GM21619 (cell line): ENCODE measurements around the gene ZNF33A.
"Not testable (repeated sequence)": the region's sequence is repeated elsewhere in the genome, so short reads cannot be mapped to it uniquely, and the experiment has no call there.

Source experiments
- ATAC-seq: cut with Tn5 transposase; IDR thresholded peaks from one replicate; pipeline ENCODE4 v1.9.1; 2021; ENCODE audit not compliant: unreplicated experiment

The ZNF33A gene

DNA sequence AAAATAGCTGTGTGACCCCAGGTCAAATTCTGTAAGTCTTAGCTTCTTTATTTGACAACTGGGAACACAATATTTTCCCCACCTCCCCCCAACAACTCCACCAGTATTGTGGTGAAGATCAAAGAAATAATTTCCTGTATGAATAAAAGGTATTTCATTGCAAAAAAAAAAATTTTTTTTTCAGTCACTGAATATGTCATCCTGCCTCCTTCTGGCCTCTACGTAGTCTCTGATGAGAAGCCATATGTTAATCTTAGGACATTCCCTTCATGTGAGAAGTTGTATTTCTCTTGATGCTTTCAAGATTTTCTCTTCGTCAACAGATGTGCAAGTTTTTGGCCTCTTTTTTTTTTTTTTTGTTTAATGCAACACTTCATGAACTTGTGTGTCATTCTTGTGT lies 33.0 kb downstream of the ZNF33A start:
- no peak for ATAC-seq

DNA sequence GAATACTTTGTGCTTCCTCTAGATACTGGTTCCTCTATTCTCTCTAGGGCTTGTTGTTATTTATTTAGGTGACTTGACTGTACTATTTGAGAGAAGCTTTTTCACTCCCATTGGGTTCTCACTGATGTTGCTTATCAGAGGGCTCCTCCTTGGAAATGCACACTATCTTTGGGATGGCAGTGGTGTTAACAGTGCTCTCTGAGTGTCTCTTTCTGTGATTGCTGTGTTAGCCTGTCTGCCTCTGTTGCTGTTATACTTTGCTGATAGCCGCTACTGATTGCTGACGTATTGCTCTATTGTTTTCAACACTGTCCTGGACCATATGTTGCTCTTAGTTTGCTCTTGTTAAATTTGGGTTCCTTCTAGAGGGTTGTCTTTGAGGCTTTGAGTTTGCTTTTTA lies 34.7 kb downstream of the ZNF33A start:
- no peak for ATAC-seq

DNA sequence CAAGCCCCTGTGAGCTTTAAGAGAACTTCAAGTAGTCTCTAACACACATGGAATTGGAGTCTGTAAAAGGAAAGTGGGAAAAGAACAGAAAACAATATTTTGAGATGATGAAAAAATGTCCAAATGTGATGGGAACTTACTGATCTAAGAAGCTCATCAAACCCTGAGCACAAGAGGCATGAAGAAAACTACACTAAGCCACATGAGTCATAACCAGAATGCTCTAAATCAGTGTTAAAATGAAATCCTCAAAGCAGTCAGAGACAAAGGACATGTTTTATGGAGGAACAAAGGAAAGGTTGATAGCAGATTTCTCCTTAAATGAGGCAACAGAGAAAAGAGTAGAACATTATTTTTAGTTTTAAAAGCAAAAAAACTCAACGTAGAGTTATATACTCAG lies 37.2 kb downstream of the ZNF33A start:
- no peak for ATAC-seq

DNA sequence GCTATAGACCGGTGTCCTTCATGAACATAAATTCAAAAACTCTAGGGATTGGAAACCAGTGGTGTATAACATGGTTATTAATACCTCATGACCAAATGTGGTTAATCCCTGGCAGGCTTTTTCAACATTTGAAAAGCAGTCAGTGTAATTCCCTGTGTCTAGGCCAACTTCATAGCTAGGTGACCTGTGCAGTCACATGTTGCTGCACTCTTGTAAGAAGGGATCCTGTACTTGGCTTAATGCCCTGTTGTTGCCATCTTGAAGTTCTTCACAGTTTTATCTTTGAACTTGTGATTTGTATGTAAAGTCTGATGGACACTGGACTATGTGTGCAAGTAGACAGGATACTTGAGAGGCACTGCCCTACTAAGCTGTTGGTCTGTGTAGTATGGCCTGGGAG lies 39.7 kb downstream of the ZNF33A start:
- ATAC-seq = no peak

DNA sequence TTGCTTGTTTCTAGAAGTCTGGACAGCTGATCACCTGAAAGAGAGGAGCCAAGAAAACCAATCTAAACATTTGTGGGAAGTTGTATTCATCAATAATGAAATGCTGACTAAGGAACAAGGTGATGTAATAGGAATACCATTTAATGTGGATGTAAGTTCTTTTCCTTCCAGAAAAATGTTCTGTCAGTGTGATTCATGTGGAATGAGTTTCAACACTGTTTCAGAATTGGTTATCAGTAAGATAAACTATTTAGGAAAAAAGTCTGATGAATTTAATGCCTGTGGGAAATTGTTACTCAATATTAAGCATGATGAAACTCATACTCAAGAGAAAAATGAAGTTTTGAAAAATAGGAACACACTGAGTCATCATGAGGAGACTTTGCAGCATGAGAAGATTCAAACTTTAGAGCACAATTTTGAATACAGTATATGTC lies 43.9 kb downstream of the ZNF33A start:
- ATAC-seq = no peak

DNA sequence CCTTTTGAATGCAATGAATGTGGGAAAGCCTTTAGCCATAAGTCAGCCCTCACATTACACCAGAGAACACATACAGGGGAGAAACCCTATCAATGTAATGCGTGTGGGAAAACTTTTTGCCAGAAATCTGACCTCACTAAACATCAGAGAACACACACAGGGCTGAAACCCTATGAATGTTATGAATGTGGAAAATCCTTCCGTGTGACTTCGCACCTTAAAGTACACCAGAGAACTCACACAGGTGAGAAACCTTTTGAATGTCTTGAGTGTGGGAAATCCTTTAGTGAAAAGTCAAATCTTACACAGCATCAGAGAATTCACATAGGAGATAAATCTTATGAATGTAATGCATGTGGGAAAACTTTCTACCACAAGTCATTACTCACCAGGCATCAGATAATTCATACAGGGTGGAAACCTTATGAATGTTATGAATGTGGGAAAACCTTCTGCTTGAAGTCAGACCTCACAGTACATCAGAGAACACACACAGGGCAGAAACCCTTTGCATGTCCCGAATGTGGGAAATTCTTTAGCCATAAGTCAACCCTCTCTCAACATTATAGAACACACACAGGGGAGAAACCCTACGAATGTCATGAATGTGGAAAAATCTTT lies 44.9 kb downstream of the ZNF33A start:
- ATAC-seq = not testable (repeated sequence)

DNA sequence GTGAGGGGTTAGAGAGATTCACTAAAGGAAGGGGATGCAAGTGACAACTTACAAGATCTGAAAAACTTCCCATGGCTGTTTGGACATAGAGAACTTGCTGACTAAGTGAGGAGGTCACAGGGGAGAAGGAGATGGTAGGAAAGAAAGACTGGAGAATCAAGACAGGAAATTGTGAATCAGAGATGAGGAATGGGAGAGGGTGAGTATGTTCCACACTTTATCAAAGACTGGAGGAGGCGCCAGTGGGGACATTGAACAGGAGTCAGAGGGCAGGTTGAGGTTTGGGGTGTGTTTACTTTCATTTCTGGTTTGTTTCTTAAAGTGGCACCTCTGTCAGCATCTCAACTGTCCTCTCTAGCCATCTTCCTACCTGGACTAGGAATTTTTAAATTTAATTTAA lies 59.2 kb downstream of the ZNF33A start:
- ATAC-seq = not testable (repeated sequence)

DNA sequence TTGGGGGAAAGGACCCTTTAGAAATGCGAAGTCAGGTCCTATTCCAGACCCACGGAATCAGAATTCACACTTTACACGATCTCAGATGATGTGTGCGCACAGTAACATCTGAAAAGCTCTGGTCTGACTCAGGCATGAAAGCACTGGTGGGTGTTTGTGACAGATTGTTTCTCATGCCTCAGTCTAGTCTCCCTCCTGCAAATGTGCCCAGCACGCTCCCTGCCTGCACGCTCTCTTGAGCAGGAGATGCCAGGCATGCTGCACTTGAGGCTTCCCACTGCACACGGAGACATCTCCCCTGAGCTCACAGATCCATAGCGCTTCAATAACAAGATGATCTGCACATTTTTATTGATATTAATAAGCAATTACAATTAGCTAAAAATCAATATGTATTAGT lies 60.0 kb downstream of the ZNF33A start:
- no peak for ATAC-seq

DNA sequence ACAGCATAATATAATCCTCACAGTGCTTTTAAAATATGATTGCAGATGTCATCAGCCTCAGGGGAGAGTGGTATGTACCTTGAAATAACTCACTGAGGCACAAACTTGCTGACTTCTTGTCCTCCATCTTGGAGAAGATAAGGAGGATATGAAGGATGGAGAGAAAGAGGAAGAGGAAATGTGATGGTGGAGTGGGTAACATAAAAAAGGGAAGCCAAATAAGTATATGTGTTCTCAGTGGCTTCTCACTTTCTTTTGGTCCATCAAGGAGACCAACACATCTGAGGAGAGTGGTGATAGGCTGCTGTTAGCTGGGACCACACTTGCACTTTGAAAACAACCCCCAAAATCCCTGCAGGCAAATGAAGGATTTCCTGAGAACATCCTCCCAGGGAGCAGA lies 62.1 kb downstream of the ZNF33A start:
- no peak for ATAC-seq

DNA sequence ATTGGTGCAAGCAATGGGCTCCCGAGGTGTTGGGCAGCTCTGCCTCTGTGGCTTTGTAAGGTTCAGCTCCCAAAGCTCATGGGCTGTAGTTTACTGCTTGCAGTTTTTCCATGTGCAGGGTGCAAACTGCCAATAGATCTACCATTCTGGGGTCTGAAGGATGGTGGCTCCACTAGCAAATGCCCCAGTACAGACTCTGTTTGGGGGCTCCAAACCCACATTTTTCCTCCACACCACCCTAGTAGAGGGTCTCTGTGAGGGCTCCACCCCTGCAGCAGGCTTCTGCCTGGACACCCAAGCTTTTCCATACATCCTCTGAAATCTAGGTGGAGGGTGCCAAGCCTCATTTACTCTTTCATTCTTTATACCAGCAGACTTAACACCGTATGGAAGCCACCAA lies 66.2 kb downstream of the ZNF33A start:
- ATAC-seq = no peak

DNA sequence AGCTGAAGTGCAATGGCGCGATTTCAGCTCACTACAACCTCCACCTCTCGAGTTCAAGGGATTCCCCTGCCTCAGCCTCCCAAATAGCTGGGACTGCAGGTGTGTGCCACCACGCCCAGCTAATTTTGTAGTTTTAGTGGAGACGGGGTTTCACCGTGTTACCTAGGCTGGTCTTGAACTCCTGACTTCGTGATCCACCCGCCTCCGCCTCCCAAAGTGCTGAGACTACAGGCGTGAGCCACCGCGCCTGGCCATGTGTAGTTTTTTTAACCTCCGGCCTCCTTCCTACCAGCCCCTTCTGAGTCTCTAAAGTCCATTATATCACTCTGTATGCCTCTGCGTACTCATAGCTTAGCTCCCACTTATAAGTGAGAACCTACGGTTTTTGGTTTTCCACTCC lies 82.8 kb downstream of the ZNF33A start:
- not testable (repeated sequence) for ATAC-seq

DNA sequence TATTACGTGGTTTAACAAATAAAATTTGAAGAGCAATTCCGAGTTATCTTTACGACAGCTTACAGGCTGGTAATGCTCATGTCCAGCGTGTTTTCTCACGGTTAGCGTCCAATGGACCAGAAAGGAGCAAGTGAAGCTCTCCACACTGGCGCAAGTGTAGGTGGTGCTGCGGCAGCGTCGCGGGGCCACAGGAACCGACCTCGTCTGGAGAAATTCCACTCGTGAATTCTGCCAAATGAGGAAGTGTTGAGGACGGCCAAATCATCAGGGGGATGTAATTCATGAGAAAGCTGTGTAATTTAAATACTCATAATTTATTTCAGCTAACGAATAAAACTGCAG lies 83.3 kb downstream of the ZNF33A start:
- peak; percentile 9 for ATAC-seq

DNA sequence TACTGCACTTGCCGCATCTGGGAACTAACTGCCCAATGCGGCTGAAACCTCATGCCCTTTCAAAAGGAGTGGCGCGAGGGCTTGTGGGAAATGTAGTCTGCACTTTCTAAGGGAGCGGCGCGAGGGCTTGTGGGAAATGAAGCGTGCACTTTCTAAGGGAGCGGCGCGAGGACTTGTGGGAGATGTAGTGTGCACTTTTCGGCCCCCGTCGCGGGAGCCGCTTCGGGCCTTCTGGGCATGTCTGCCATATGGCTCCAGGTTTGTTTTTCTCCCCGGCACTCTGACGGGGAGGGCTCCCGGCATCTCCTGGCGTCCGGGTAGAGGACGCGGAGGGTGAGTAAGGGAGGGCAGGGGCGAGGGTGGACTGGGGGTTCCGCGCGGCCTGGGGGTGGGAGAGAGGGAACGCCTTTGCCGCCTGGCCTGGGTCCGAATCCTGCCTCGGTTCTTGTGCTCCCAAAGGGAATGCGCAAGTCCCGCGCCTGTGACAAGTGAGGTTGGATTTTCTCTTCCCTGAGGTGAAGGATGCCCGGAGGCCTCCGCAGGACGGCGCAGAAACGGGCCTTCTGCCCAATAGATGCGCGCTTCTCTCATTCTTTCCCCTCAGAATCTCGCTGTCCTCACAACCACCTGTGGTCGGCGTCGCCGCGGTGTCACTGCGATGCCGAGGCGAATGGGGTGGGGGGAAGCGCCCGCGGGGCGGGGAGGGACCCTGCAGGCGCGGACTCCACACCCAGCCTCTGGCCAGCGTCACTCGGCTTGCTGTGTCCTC lies 83.9 kb downstream of the ZNF33A start, which contains the start of gene ZNF37A:
ZNF37A (plus strand) TSS at position 180 of the 769 bp plus-strand sequence. CDS start 2,281 bp downstream, outside the sequence.
- peak; percentile 96 for ATAC-seq

DNA sequence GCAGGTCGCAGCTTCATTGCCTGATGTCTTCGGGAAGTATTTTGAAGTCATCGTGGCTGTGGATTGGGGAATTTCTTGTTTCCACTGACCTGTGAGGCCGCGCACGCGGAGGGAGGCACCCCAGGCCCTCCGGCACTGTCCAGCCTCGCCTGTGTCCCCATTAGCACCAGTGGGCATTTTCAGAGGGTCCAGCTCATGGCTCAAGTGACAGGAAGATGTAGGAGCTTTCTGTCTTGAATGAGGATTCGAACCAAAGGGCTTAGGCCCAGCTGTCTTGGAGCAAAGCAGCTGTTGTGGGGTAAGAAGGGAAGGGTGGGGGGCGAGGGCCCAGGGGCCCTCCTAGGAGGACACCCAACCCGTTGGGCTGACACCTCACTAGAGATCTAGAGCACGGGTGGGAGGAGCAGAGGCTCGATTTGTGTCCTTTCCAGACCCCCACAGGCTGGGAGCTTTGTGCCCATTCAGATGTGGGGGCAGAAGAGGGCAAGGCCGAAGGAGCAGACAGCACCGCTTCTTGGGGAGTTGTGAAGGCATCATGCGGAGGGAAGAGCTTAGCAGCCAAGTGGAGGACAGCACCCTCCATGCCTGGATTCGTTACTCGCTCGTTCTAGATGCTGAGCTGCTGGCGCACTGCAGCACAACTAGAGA lies 84.6 kb downstream of the ZNF33A start:
- ATAC-seq = peak; percentile 2

DNA sequence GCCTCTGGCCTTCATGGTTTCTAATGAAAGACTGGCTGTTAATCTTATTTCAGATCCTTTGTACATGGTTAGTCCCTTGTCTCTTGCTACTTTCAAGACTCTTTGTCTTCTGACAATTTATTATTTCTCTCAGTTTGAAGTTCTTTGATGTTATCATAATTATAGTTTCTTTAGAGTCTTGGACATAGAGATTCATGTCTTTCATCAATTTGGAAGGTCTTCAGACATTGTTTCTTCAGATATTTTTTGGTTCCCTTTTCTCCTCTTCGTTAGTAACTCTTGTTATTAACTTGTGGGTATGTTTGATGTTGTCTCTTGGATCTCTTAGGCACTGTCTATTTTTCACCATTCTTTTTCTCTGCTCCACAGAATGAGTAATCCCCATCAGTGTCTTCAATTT lies 92.4 kb downstream of the ZNF33A start:
- no peak for ATAC-seq

DNA sequence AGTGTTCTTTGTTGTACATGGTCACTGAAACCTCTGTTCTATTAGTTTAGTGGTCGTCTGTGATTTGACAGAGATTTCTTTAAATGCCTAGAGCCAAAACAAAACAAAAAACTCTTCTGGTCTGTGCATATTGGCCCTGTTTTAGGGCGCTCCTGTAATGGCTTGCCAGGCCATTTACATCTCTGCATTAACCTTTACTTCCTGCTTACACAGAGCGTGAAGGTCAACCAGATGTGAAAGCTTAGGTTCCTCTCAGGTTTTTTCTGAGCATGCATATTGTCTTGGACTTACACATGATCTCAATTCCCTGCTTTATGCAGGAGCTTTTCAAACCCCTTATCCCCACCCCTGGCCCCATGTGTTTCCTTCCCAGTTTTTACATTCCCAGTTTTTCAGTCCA lies 93.3 kb downstream of the ZNF33A start:
- no peak for ATAC-seq

DNA sequence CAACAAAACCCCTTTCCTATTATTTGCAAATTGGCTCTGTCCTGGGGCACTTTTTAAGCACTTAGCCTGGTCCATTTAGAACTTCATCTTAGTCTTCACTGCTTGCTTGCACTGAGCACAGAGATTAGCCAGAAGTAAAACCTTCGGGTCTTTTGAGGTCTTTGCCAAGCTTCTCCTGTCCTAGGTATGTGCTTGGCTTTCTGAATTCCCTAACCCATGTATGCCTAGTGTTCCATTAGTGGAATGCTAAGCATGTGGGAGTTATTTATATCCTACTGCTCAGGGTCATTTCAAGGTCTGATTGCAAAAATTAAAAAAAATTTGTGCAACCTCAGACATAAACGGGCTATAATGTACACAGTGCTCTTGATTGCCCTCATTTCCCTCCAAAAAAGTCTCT lies 101.7 kb downstream of the ZNF33A start:
- ATAC-seq = no peak
